NCI-H128 (cell line): ENCODE data around the gene CCM2.

Source experiments
- DNase-seq: peaks from one replicate; lab custom pipeline; 2025; ENCODE audit not compliant: unreplicated experiment; lab: John Stamatoyannopoulos, UW

CCM2 gene

GRCh38 chr7:45078125-45078681 is 78.2 kb downstream of the CCM2 start:
- DNase-seq = no peak

DNA sequence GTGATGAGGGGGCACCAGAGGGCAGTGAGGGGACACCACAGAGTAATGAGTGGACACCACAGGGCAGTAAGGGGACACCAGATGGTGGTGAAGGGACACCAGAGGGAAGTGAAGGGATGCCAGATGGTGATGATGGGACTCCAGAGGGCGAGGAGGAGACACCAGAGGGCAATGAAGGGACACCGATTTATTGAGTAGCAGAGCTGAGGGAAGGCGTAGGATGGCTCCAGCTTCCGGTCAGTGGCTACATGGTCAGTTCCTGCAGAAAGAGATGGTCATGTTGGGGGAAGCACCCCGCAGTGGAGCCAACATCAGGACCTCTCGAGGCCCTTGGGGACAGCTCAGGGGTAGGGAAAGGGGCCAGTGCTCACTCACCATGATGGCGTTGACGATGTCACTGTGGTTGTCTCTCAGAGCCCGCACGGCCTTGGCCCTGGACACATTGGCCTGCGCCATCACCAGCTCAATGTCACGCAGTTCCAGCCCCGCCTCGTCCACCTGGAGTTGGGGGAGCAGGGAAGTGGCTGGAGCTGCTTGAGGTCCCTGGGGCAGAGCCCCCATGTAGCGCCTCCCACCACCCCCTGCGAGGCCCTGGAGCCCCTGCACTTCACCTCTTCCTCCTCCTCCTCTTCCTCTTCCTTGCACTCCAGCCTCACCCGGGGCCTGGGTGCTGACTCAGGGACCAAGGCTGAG is 80.4 kb downstream of the CCM2 start:
- no peak for DNase-seq

DNA sequence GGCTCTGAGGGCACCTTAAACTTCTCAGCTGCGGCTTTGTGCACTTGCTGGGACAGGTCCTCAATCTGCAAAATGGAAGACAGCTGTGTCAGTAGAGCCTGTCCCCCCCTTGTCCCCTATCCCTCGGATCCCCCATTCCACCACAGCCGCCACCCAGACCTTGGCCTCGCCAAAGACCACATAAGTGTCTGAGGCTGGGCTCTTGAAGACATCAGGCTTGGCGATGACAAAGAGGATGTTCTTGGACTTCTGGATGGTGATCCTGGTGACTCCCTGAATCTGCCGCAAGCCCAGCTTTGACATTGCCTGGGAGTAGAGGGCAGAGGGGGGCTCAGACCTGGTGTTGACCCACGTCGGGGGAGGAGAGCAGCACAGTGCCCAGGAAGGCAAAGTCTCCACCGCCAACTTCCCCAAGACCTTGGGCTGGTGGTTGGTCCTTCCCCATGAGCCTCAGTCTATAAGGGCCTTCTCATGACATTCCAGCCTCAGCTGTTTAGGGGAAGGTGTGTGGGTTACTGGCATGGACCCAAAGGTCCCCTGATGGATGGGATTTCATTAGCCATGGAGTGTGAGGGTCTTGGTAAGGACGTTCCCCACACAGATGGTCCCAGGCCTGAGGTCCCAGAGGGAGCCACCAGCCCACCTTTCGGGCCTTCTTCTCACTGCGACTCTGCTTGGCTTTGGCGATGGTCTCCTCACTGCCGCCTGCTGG is 81.1 kb downstream of the CCM2 start:
- no peak for DNase-seq

DNA sequence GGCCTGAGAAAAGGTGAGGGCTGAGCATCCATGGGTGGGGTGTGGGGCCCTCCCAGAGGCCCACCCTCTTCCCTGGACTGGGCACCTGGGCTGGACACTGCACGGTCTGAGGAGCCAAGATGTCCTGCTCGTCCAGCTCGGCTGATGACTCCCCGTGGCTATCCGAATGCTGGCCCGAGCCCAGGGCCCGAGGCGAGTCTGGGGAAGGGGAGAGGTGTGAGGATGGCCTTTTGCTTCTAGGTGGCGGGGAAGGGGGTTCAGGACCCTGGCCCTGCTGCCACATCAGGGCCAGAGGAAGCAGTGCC is 81.6 kb downstream of the CCM2 start:
- DNase-seq = no peak

- no peak for DNase-seq
Measured at GRCh38 chr7:45082031-45082830, 82.2 kb downstream of the CCM2 start.

DNA sequence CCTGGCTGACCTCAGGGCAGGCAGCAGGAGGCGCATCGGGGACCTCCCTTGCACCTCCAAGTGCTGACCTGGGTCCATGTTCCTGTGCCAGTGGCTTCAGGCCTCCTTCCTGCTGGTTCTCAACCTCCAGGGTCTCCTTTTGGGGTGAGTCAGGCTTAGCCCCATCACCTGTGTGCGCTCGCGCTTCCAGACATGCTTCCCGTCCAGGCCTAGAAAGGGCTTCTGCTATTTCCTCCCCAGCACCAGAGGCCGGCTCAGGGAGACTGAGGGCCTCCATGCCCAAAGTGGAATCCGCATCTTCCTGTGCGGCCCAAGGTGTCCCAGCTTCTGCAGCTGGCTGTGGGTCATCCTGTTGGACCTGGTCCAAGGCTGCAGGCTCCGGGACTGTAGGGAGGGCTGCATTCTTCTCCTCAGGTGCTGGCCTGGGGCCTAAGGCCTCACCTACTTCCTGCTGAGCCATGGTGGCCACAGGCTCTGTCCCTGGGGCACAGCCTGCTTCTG is 82.9 kb downstream of the CCM2 start:
- DNase-seq = no peak

- no peak for DNase-seq
Measured at GRCh38 chr7:45084336-45084735, 84.3 kb downstream of the CCM2 start.

DNA sequence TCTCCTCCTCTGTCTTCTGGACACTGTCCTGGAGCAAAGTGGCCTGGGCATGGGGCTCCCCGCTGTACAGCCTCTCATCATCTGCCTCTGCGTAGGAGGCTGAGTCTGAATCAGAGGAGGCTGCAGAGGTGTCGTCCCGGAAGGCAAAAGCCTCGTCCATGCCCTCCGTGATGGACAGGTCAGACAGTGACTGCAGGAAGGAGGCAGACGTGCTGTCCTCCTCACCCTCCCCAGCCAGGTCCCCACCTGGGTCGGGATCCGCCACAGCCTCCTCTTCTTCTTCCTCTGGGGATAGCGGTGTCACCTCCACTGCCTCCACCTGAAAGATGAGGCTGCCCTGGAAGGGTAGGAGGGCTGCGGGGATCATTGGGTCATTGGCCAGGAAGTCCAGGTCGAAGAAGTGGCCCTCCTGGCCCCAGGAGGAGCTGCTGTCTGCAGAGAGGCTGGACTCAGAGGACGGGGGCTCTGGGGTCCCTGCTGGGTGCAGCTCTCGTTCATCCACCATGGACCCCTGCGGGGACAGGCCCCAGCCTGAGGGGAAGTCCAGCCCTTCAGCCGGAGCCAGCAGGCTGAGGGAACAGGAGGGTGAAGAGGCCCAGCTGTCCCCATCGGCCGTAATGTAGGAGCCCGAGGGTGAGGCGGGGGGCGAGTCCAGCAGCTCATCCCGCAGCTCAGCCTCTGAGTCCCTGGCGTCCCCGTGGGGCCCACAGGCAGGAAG is 85.1 kb downstream of the CCM2 start:
- DNase-seq = no peak

GRCh38 chr7:45085619-45086200 is 85.7 kb downstream of the CCM2 start:
- DNase-seq = no peak

DNA sequence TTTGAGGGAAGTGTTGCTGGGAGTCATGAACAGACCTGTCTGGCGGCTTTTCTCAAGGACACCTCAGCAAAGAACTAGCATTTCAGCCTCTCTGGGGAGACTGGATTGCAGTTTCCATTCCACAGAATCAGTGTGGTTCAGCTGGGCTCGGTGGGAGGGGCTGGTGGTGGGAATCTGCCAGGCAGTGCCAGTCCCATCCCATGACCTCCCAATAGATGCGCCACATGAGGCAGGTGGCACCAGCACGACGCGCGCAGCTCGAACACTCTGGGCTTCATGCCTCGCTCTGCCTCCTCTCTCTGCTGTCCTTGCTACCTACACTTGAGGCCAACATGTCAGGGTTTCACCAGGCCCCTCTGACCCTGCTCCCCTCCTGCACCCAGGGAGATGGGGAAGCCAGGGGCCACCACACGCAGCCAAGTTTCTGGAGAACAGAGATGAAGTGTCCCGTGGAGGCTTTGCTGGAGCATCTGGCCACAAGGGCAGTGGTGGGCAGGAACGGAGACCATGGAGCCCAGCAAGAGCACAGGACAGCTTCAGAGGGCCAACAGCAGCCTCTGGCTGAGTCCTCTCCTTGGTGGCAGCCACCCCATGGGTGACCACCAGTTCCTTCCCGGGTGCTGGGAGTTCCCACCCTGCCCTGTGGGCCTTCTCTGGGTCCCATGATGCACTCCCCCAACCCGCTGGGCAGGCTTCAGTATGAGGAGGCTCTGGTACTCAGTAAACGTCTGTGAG is 86.5 kb downstream of the CCM2 start:
- no peak for DNase-seq

GRCh38 chr7:45087301-45088145 is 87.5 kb downstream of the CCM2 start:
- no peak for DNase-seq

- DNase-seq = no peak
Measured at GRCh38 chr7:45088146-45088701, 88.2 kb downstream of the CCM2 start.

DNA sequence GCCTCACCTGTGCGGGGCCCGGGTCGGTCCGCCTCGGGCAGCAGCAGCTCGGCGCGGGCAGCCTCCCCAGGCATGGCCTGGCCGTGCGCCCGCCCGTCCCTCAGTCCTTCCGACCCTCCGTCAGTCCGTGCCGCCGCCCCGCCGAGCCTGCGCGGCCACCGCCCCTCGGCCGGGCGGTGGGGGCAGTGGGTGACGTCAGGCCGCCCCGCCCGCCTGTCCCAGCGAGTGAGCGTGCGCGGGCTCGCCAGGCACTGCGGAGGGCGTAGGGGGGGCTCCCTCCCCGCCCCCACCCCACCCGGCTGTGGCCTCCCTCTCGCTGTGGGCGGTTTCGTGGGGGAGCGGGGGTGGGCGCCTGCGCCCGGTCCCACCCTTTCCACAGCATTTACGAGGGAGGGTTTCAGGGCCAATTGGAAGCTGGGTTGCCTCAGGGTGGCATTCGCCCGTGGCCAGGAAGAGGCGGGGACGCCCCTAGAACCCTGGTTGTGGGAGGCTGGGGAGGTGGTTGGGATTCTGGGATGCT is 88.9 kb downstream of the CCM2 start, which contains the start of gene NACAD:
TSS of gene NACAD (minus strand) at position 149 of the 520 bp plus-strand sequence. CDS start at position 74, 75 bp downstream.
- peak; percentile 67 for DNase-seq

GRCh38 chr7:45089341-45089891 is 89.4 kb downstream of the CCM2 start:
- peak; percentile 91 for DNase-seq

GRCh38 chr7:45092100-45092930 is 92.3 kb downstream of the CCM2 start:
- no peak for DNase-seq

GRCh38 chr7:45092931-45093235 is 92.9 kb downstream of the CCM2 start:
- DNase-seq = no peak
